K562 (cell line): Measurements from ENCODE around the gene TSGA10IP. TPM values are rescaled to one million over a fixed set of nuclear protein-coding genes. Genes with fewer than 3 reads are reported as not detected.
A peak's percentile ranks its signal among the peaks of the same experiment; 100 is the strongest.

Source experiments
- CREB1 ChIP-seq, 2 experiments: sonication (generic) in 1 of 2; formaldehyde crosslinking in 1 of 2; IDR thresholded peaks; 2 replicates each; pipeline versions ENCODE4 v1.6.1 to v1.8.0; 2012 to 2022; ENCODE audit warnings: inconsistent platforms in 1 of 2, mild to moderate bottlenecking in 1 of 2, missing genetic modification reagents in 1 of 2, moderate library complexity in 1 of 2
- CREM ChIP-seq: IDR thresholded peaks from 2 replicates; pipeline ENCODE4 v1.6.1; 2014; ENCODE audit warnings: antibody characterized with exemption, low read depth
- CSDE1 ChIP-seq, 2 experiments: fragments of 450-650 bp; IDR thresholded peaks; 2 replicates each; pipeline ENCODE4 v1.6.1; 2016; ENCODE audit warnings: mild to moderate bottlenecking in 1 of 2
- ESRRB ChIP-seq: fragments of 250-450 bp; sonication (Bioruptor Pico); IDR thresholded peaks from 2 replicates; pipeline ENCODE4 v1.5.0; 2020; ENCODE audit warnings: mild to moderate bottlenecking, moderate library complexity, borderline replicate concordance
- FOXJ3 ChIP-seq: sonication (generic); formaldehyde crosslinking; IDR thresholded peaks from 2 replicates; pipeline ENCODE4 v1.4.0; 2020; ENCODE audit warnings: mild to moderate bottlenecking, missing genetic modification reagents
- HDAC6 ChIP-seq: IDR thresholded peaks from 2 replicates; pipeline ENCODE4 v1.6.1; 2012; ENCODE audit warnings: low read depth, mild to moderate bottlenecking, control low read depth, inconsistent platforms, low read length, moderate library complexity
- HIVEP1 ChIP-seq: fragments of 250-450 bp; sonication (Bioruptor Pico); IDR thresholded peaks from 2 replicates; pipeline ENCODE4 v1.4.0; 2020; ENCODE audit warnings: mild to moderate bottlenecking
- HNRNPH1 ChIP-seq: fragments of 200-400 bp; formaldehyde crosslinking; optimal IDR thresholded peaks from 2 replicates; pipeline ENCODE3; 2017; ENCODE audit warnings: low read depth, mild to moderate bottlenecking, low read length, moderate library complexity
- KHSRP ChIP-seq: fragments of 450-650 bp; IDR thresholded peaks from 2 replicates; pipeline ENCODE4 v1.6.1; 2017
- KLF16 ChIP-seq: IDR thresholded peaks from 2 replicates; pipeline ENCODE4 v1.6.1; 2016; ENCODE audit warnings: antibody characterized with exemption
- LEF1 ChIP-seq: fragments of 450-650 bp; IDR thresholded peaks from 2 replicates; pipeline ENCODE4 v1.6.1; 2016; ENCODE audit warnings: mild to moderate bottlenecking
- MCM5 ChIP-seq: fragments of 450-650 bp; IDR thresholded peaks from 2 replicates; pipeline ENCODE4 v1.6.1; 2016; ENCODE audit warnings: low read depth
- NCOA1 ChIP-seq: fragments of 450-650 bp; IDR thresholded peaks from 2 replicates; pipeline ENCODE4 v1.6.1; 2016; ENCODE audit warnings: low read depth
- PPARD ChIP-seq: fragments of 250-450 bp; sonication (Bioruptor Pico); IDR thresholded peaks from 2 replicates; pipeline ENCODE4 v1.8.0; 2022; ENCODE audit warnings: inconsistent platforms, mild to moderate bottlenecking, moderate library complexity
- ZC3H4 ChIP-seq: sonication (generic); formaldehyde crosslinking; IDR thresholded peaks from 2 replicates; pipeline ENCODE4 v1.9.0; 2021; ENCODE audit warnings: missing genetic modification reagents, borderline replicate concordance
- ZNF143 ChIP-seq: sonication (generic); formaldehyde crosslinking; IDR thresholded peaks from 2 replicates; pipeline ENCODE4 v1.9.0; 2022; ENCODE audit warnings: mild to moderate bottlenecking, missing genetic modification reagents
- ZNF668 ChIP-seq: fragments of 250-450 bp; sonication (Bioruptor Pico); IDR thresholded peaks from 2 replicates; pipeline ENCODE4 v1.8.0; 2022; ENCODE audit warnings: mild to moderate bottlenecking, inconsistent platforms
- polyA plus RNA-seq, 8 experiments: library from polyadenylated mRNA; depleted of rRNA in 4 of 8; stranded (reverse) in 5 of 8; unstranded in 3 of 8; fragments of >200 nt; fragmentation: Nextera tagmentation in 2 of 8; fragmentation: Illumina TruSeq in 1 of 8; extraction: Ambion mirVana in 2 of 8; extraction: Trizol in 1 of 8; gene quantifications; 2 replicates each; pipeline versions ENCODE4 v1.2.1 to v1.2.3, GENCODE V29; 2011 to 2014; ENCODE audit warnings: inconsistent platforms in 1 of 8, missing spikeins in 1 of 8
- total RNA-seq, 7 experiments: library from RNA; depleted of rRNA in 6 of 7; stranded (reverse); fragments of >200 nt in 6 of 7; fragmentation: Illumina TruSeq in 2 of 7; extraction: Trizol in 2 of 7; gene quantifications; 2 replicates each; pipeline versions ENCODE4 v1.2.1 to v1.2.3, GENCODE V29; 2011 to 2021; ENCODE audit warnings: low replicate concordance in 1 of 7
- TF ChIP-seq, protein P1 (sequence below): sonication (generic); formaldehyde crosslinking; IDR thresholded peaks from 2 replicates; pipeline ENCODE4 v1.8.0; 2022; ENCODE audit warnings: mild to moderate bottlenecking, missing genetic modification reagents
- TF ChIP-seq, protein P2 (sequence below): fragments of 450-650 bp; conservative IDR thresholded peaks from 2 replicates; pipeline ENCODE4 v1.6.1; 2016; ENCODE audit warnings: missing genetic modification characterization, low read depth, mild to moderate bottlenecking, missing compliant biosample characterization, moderate library complexity
- TF ChIP-seq, protein P3 (sequence below): sonication (generic); formaldehyde crosslinking; IDR thresholded peaks from 2 replicates; pipeline ENCODE4 v1.8.1; 2023; ENCODE audit warnings: mild to moderate bottlenecking, missing genetic modification reagents
- TF ChIP-seq, protein P4 (sequence below), 2 experiments: fragments of 150-350 bp in 1 of 2; IDR thresholded peaks; 2 replicates each; pipeline ENCODE4 v1.6.1; 2012 to 2016; ENCODE audit warnings: low read depth in 2 of 2, low read length in 2 of 2, mild to moderate bottlenecking in 1 of 2, moderate library complexity in 1 of 2

Gene TSGA10IP
- total and polyA plus RNA-seq, 9 of the 15 experiments (the other 6 are each of a cell fraction or from before 2014, with no cell fraction given): not detected

DNA sequence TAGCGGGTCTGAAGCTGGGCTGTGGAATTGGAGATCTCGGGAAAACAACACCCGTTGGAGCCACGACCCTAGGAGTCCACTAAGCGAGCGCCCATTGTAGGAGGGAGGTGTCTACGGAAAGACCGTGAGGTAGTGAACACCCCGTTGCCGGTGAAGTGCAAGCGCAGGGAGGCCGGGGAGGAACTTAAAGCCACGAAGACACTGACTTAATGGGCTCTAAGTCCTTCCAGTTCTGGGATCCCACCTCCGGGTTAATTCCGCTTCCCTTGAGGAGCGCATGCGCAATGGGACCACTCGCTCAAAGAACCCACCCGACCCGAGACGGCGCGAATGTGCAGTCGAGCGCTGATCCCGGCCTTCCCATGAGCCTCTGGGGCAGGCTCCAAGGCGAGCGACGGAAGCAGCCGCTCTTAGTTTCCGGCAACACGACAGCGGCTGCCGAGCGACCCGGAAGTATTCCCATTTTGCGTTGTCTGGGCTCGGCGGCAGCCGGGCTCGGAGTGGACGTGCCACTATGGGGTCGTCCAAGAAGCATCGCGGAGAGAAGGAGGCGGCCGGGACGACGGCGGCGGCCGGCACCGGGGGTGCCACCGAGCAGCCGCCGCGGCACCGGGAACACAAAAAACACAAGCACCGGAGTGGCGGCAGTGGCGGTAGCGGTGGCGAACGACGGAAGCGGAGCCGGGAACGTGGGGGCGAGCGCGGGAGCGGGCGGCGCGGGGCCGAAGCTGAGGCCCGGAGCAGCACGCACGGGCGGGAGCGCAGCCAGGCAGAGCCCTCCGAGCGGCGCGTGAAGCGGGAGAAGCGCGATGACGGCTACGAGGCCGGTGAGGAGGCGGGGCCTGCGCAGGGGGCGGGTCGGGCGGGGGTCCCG lies 16.2 kb downstream of the TSGA10IP start, which contains the start of gene SART1 (continued):
- TF ChIP-seq, protein P1, sequence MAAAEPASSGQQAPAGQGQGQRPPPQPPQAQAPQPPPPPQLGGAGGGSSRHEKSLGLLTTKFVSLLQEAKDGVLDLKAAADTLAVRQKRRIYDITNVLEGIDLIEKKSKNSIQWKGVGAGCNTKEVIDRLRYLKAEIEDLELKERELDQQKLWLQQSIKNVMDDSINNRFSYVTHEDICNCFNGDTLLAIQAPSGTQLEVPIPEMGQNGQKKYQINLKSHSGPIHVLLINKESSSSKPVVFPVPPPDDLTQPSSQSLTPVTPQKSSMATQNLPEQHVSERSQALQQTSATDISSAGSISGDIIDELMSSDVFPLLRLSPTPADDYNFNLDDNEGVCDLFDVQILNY (CRISPR knock-in tag): no peak; the same call in 1 of the 2 replicates
- TF ChIP-seq HDAC6: no peak
- peak; percentile 50 for TF ChIP-seq CREB1 (IDR thresholded peaks at IDR 0.05)
- peak; percentile 56; the same call in 1 of the 2 replicates for TF ChIP-seq CREB1 (CRISPR knock-in tag; IDR thresholded peaks at IDR 0.05)
- no peak for TF ChIP-seq KLF16
- TF ChIP-seq, protein P2, sequence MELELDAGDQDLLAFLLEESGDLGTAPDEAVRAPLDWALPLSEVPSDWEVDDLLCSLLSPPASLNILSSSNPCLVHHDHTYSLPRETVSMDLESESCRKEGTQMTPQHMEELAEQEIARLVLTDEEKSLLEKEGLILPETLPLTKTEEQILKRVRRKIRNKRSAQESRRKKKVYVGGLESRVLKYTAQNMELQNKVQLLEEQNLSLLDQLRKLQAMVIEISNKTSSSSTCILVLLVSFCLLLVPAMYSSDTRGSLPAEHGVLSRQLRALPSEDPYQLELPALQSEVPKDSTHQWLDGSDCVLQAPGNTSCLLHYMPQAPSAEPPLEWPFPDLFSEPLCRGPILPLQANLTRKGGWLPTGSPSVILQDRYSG: no peak
- no peak for TF ChIP-seq KHSRP
- TF ChIP-seq CREM: peak; percentile 87
- peak; percentile 89 for TF ChIP-seq ZNF143 (CRISPR knock-in tag)
- no peak for TF ChIP-seq MCM5
- TF ChIP-seq, protein P3, sequence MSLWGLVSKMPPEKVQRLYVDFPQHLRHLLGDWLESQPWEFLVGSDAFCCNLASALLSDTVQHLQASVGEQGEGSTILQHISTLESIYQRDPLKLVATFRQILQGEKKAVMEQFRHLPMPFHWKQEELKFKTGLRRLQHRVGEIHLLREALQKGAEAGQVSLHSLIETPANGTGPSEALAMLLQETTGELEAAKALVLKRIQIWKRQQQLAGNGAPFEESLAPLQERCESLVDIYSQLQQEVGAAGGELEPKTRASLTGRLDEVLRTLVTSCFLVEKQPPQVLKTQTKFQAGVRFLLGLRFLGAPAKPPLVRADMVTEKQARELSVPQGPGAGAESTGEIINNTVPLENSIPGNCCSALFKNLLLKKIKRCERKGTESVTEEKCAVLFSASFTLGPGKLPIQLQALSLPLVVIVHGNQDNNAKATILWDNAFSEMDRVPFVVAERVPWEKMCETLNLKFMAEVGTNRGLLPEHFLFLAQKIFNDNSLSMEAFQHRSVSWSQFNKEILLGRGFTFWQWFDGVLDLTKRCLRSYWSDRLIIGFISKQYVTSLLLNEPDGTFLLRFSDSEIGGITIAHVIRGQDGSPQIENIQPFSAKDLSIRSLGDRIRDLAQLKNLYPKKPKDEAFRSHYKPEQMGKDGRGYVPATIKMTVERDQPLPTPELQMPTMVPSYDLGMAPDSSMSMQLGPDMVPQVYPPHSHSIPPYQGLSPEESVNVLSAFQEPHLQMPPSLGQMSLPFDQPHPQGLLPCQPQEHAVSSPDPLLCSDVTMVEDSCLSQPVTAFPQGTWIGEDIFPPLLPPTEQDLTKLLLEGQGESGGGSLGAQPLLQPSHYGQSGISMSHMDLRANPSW: 0 out of 2 replicates have a peak, but pooled peaks have one; percentile 32
- no peak for TF ChIP-seq PPARD (CRISPR knock-in tag)
- TF ChIP-seq, protein P4, sequence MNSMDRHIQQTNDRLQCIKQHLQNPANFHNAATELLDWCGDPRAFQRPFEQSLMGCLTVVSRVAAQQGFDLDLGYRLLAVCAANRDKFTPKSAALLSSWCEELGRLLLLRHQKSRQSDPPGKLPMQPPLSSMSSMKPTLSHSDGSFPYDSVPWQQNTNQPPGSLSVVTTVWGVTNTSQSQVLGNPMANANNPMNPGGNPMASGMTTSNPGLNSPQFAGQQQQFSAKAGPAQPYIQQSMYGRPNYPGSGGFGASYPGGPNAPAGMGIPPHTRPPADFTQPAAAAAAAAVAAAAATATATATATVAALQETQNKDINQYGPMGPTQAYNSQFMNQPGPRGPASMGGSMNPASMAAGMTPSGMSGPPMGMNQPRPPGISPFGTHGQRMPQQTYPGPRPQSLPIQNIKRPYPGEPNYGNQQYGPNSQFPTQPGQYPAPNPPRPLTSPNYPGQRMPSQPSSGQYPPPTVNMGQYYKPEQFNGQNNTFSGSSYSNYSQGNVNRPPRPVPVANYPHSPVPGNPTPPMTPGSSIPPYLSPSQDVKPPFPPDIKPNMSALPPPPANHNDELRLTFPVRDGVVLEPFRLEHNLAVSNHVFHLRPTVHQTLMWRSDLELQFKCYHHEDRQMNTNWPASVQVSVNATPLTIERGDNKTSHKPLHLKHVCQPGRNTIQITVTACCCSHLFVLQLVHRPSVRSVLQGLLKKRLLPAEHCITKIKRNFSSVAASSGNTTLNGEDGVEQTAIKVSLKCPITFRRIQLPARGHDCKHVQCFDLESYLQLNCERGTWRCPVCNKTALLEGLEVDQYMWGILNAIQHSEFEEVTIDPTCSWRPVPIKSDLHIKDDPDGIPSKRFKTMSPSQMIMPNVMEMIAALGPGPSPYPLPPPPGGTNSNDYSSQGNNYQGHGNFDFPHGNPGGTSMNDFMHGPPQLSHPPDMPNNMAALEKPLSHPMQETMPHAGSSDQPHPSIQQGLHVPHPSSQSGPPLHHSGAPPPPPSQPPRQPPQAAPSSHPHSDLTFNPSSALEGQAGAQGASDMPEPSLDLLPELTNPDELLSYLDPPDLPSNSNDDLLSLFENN (IDR thresholded peaks at IDR 0.05; ENCODE audit: low read depth in 2 of 2, low read length in 2 of 2): 0 out of 4 replicates have a peak, but pooled peaks of 1 of the 2 experiments have one; percentile 15
- no peak for TF ChIP-seq HIVEP1
- TF ChIP-seq HNRNPH1: no peak
- no peak for TF ChIP-seq FOXJ3 (CRISPR knock-in tag)
- no peak for TF ChIP-seq LEF1
- TF ChIP-seq ZNF668 (CRISPR knock-in tag): no peak
- no peak for TF ChIP-seq ESRRB (CRISPR knock-in tag)
- TF ChIP-seq NCOA1: peak; percentile 54; the same call in 1 of the 2 replicates
- TF ChIP-seq ZC3H4 (CRISPR knock-in tag): no peak; the same call in 1 of the 2 replicates
- TF ChIP-seq CSDE1 (IDR thresholded peaks at IDR 0.05): no peak
